SK-N-SH (cell line): ENCODE measurements around the gene GMPPA. TPM values are rescaled to one million over a fixed set of nuclear protein-coding genes. Genes with fewer than 3 reads are reported as not detected.

Experiments used
- CTCF ChIA-PET: fragments of 300-600, 350-600 bp; formaldehyde crosslinking; extraction: SDS; loops from one replicate; lab custom pipeline; 2021; lab: Yijun Ruan, JAX
- POLR2A ChIA-PET: fragments of 350-600 bp; sonication (Branson Sonifier 250); formaldehyde crosslinking; extraction: SDS; loops from one replicate; lab custom pipeline; 2020; ENCODE audit warnings: antibody characterized with exemption, inconsistent platforms; lab: Yijun Ruan, JAX
- DNase-seq: peaks from one replicate; pipeline ENCODE4 v3.0.0; 2012
- H2AFZ ChIP-seq: fragments of 200-600 bp; sonication (generic); 2 replicates; pipeline ENCODE4 v1.8.1; 2016; ENCODE audit warnings: antibody characterized with exemption, mild to moderate bottlenecking, low read depth
- H3F3A ChIP-seq: fragments of 200-600 bp; sonication (generic); replicated peaks from 2 replicates; pipeline ENCODE3; 2016; ENCODE audit warnings: antibody characterized with exemption, mild to moderate bottlenecking; ENCODE audit not compliant: insufficient read depth
- H3K27ac ChIP-seq, 2 experiments: fragments of 200-500 bp in 1 of 2; fragments of 200-600 bp in 1 of 2; sonication (Bioruptor generic) in 1 of 2; sonication (generic), shearing (Covaris generic) in 1 of 2; 2 replicates each; pipeline versions ENCODE4 v1.5.1 to v1.6.1; 2014 to 2016; ENCODE audit warnings: low read depth in 2 of 2, inconsistent platforms in 1 of 2, low read length in 1 of 2, mild to moderate bottlenecking in 1 of 2, mixed read lengths in 1 of 2
- H3K27me3 ChIP-seq: fragments of 200-600 bp; sonication (generic), shearing (Covaris generic); 2 replicates; pipeline ENCODE4 v1.6.1; 2016; ENCODE audit warnings: mixed run types; ENCODE audit not compliant: insufficient read depth
- H3K36me3 ChIP-seq, 2 experiments: fragments of 200-500 bp in 1 of 2; fragments of 200-600 bp in 1 of 2; sonication (Bioruptor generic) in 1 of 2; sonication (generic) in 1 of 2; replicated peaks in 1 of 2; 2 replicates each; pipeline versions ENCODE3 to v1.5.1; 2014 to 2016; ENCODE audit warnings: low read length in 1 of 2, mild to moderate bottlenecking in 1 of 2; ENCODE audit not compliant: insufficient read depth in 2 of 2, control insufficient read depth in 1 of 2
- H3K4me1 ChIP-seq, 2 experiments: fragments of 200-500 bp in 1 of 2; fragments of 200-600 bp in 1 of 2; sonication (Bioruptor generic) in 1 of 2; sonication (generic), shearing (Covaris generic) in 1 of 2; 2 replicates each; pipeline versions ENCODE4 v1.5.1 to v1.6.1; 2014 to 2016; ENCODE audit warnings: low read depth in 1 of 2, low read length in 1 of 2, mixed run types in 1 of 2; ENCODE audit not compliant: insufficient read depth in 2 of 2, control insufficient read depth in 1 of 2
- H3K4me2 ChIP-seq: fragments of 200-600 bp; sonication (generic), shearing (Covaris generic); 2 replicates; pipeline ENCODE4 v1.6.1; 2017; ENCODE audit warnings: mixed run types
- H3K4me3 ChIP-seq, 2 experiments: fragments of 200-500 bp in 1 of 2; fragments of 200-600 bp in 1 of 2; sonication (Bioruptor generic) in 1 of 2; sonication (generic), shearing (Covaris generic) in 1 of 2; 2 replicates each; pipeline versions ENCODE4 v1.5.1 to v1.8.1; 2014 to 2016; ENCODE audit warnings: low read depth in 2 of 2, inconsistent platforms in 1 of 2, low read length in 1 of 2, mild to moderate bottlenecking in 1 of 2, mixed read lengths in 1 of 2, moderate library complexity in 1 of 2
- H3K79me2 ChIP-seq: fragments of 200-600 bp; sonication (generic); 2 replicates; pipeline ENCODE4 v1.8.1; 2017; ENCODE audit warnings: mild to moderate bottlenecking; ENCODE audit not compliant: insufficient read depth
- H3K9ac ChIP-seq: fragments of 200-600 bp; sonication (generic); 2 replicates; pipeline ENCODE4 v1.6.1; 2017; ENCODE audit warnings: mixed run types
- H3K9me2 ChIP-seq: fragments of 200-600 bp; sonication (generic); 2 replicates; pipeline ENCODE4 v1.6.1; 2017; ENCODE audit warnings: mixed run types
- H3K9me3 ChIP-seq: fragments of 200-600 bp; sonication (generic); 2 replicates; pipeline ENCODE4 v1.6.1; 2017; ENCODE audit warnings: mixed run types, mild to moderate bottlenecking, moderate library complexity
- H4K20me1 ChIP-seq: fragments of 200-600 bp; sonication (generic); 2 replicates; pipeline ENCODE4 v1.6.1; 2017; ENCODE audit warnings: mild to moderate bottlenecking, mixed run types; ENCODE audit not compliant: insufficient read depth
- GATA2 ChIP-seq: sonication (generic); formaldehyde crosslinking; IDR thresholded peaks from 2 replicates; pipeline ENCODE4 v1.5.0; 2020; ENCODE audit warnings: mild to moderate bottlenecking, missing genetic modification reagents
- RXRA ChIP-seq: IDR thresholded peaks from 2 replicates; pipeline ENCODE4 v1.4.0; 2012; ENCODE audit warnings: low read depth, mild to moderate bottlenecking, borderline replicate concordance
- TCF12 ChIP-seq: IDR thresholded peaks from 2 replicates; pipeline ENCODE4 v1.4.0; 2012
- WGBS: methylation state at CpG from one replicate; pipeline ENCODE4 v1.1.6; 2017; ENCODE audit warnings: low lambda C conversion rate; 5-methylcytosine and 5-hydroxymethylcytosine counted together
- polyA plus RNA-seq, 3 experiments: library from polyadenylated mRNA; depleted of rRNA; stranded (reverse); fragments of >200 nt; gene quantifications; 2 replicates each; pipeline ENCODE4 v1.2.3, GENCODE V29; 2012
- TF ChIP-seq, protein P1 (sequence below): IDR thresholded peaks from 2 replicates; pipeline ENCODE4 v1.6.1; 2012; ENCODE audit warnings: mild to moderate bottlenecking, low read depth, low read length, moderate library complexity
- TF ChIP-seq, protein P2 (sequence below): IDR thresholded peaks from 2 replicates; pipeline ENCODE4; 2012
- TF ChIP-seq, protein P3 (sequence below): IDR thresholded peaks from 2 replicates; pipeline ENCODE4 v1.4.0; 2012; ENCODE audit warnings: low read depth, borderline replicate concordance

The GMPPA gene
- polyA plus RNA-seq, 1 of the 3 experiments (the other 2 are of a cell fraction) = 61.3 TPM

DNA sequence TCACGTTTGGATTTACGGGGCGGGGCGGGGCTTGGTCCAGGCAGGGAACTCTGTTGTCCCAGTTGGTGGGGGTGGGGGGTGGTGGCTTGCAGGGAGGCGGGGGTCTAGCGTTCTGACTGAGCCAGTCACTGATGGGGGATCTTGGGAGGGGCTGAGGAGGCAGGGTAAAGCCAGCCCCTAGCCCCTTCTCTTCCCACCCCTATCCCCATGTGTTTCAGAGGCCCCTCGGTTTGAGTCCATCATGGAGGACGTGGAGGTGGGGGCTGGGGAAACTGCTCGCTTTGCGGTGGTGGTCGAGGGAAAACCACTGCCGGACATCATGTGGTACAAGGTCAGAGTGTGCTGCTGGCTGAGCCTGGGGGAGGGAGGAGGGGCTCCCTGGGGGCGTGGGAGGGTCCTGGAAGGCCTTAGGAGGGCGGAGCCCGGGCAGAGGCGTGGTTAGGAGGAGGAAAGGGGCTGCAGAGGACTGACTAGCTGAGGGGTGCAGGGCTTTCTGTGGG lies 22.0 kb upstream of the GMPPA start:
- H3K4me2 ChIP-seq = no peak overlapping the region

More for the DNA sequence above, 22.0 kb upstream of the GMPPA start:
- 61% methylated on average over 16 of the region's 16 CpGs for WGBS
- H4K20me1 ChIP-seq = no peaks in the 10 kb centered on the region
- H3K9me3 ChIP-seq = no peaks in the 10 kb centered on the region
- no peak overlapping the region for H2AFZ ChIP-seq
- no peaks in the 10 kb centered on the region for H3K9me2 ChIP-seq
- no peak overlapping the region for H3K9ac ChIP-seq
- ChIA-PET POLR2A (interaction anchor here (0.8 to 1.3 kb wide), 3 partner anchors 16 to 41 kb away, joined by 3 to 4 read pairs (median 3); no protein-coding TSS in a partner anchor), CTCF (interaction anchor here (0.8 to 56.4 kb wide), 22 partner anchors 9 to 213 kb away, joined by 3 to 2824 read pairs (median 6); partner anchors contain the start of genes ASIC4, CHPF, GMPPA and TMEM198)
- H3K4me3 ChIP-seq = no peak overlapping the region
- peaks cover 0 to 36% of the 10 kb centered on the region in 2 experiments; a peak in 1 of 4 replicates for H3K4me1 ChIP-seq
- no peaks in the 10 kb centered on the region for H3K79me2 ChIP-seq
- H3K27ac ChIP-seq = peak overlapping the region in 1 of 2 experiments; percentile 68; a peak in 2 of 4 replicates
- peak; percentile 72 for DNase-seq
- no peaks in the 10 kb centered on the region for H3K27me3 ChIP-seq
- H3K36me3 ChIP-seq = peaks cover 21 to 54% of the 10 kb centered on the region in 2 experiments
- TF ChIP-seq, protein P1, sequence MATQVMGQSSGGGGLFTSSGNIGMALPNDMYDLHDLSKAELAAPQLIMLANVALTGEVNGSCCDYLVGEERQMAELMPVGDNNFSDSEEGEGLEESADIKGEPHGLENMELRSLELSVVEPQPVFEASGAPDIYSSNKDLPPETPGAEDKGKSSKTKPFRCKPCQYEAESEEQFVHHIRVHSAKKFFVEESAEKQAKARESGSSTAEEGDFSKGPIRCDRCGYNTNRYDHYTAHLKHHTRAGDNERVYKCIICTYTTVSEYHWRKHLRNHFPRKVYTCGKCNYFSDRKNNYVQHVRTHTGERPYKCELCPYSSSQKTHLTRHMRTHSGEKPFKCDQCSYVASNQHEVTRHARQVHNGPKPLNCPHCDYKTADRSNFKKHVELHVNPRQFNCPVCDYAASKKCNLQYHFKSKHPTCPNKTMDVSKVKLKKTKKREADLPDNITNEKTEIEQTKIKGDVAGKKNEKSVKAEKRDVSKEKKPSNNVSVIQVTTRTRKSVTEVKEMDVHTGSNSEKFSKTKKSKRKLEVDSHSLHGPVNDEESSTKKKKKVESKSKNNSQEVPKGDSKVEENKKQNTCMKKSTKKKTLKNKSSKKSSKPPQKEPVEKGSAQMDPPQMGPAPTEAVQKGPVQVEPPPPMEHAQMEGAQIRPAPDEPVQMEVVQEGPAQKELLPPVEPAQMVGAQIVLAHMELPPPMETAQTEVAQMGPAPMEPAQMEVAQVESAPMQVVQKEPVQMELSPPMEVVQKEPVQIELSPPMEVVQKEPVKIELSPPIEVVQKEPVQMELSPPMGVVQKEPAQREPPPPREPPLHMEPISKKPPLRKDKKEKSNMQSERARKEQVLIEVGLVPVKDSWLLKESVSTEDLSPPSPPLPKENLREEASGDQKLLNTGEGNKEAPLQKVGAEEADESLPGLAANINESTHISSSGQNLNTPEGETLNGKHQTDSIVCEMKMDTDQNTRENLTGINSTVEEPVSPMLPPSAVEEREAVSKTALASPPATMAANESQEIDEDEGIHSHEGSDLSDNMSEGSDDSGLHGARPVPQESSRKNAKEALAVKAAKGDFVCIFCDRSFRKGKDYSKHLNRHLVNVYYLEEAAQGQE = no peak
- TF ChIP-seq, protein P2, sequence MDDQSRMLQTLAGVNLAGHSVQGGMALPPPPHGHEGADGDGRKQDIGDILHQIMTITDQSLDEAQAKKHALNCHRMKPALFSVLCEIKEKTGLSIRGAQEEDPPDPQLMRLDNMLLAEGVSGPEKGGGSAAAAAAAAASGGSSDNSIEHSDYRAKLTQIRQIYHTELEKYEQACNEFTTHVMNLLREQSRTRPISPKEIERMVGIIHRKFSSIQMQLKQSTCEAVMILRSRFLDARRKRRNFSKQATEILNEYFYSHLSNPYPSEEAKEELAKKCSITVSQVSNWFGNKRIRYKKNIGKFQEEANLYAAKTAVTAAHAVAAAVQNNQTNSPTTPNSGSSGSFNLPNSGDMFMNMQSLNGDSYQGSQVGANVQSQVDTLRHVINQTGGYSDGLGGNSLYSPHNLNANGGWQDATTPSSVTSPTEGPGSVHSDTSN = no peak
- TF ChIP-seq RXRA (no peak), TCF12 (no peak), GATA2 (CRISPR knock-in tag) (no peak)
- TF ChIP-seq, protein P3, sequence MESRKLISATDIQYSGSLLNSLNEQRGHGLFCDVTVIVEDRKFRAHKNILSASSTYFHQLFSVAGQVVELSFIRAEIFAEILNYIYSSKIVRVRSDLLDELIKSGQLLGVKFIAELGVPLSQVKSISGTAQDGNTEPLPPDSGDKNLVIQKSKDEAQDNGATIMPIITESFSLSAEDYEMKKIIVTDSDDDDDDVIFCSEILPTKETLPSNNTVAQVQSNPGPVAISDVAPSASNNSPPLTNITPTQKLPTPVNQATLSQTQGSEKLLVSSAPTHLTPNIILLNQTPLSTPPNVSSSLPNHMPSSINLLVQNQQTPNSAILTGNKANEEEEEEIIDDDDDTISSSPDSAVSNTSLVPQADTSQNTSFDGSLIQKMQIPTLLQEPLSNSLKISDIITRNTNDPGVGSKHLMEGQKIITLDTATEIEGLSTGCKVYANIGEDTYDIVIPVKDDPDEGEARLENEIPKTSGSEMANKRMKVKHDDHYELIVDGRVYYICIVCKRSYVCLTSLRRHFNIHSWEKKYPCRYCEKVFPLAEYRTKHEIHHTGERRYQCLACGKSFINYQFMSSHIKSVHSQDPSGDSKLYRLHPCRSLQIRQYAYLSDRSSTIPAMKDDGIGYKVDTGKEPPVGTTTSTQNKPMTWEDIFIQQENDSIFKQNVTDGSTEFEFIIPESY = no peak
- peaks cover 6% of the 10 kb centered on the region for H3F3A ChIP-seq
